ENCODE results near the gene FAM13C.

DNA sequence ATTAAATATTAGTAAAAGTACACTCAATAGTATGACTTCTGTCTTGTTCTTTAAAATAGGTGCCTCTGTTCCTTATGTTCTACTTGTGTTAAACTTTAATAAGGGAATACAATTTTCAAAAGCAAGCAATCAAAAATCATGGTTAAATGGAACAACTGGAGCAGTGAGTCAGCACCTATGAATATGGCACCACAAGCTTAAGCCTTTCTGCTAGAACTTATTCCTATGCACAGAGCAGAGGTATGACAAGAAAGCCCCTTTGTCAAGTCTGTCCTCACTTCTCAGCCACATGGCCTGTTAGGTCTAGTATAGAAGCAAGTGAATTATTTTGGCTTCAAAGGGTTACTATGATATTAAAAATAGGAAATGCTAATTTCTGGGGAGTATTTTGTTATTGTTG is 29.8 kb downstream of the FAM13C start:
- TF ChIP-seq POLR2AphosphoS5 (IDR thresholded peaks at IDR 0.05; ENCODE audit: low read depth, low read length), result no peak
- no peak for TF ChIP-seq POLR2A (IDR thresholded peaks at IDR 0.05; ENCODE audit: low read depth, low read length)
